Left lung (tissue), 10 donors: ENCODE data around the gene NPBWR2. TPM values are rescaled to one million over a fixed set of nuclear protein-coding genes. Genes with fewer than 3 reads are reported as not detected.
A peak's percentile ranks its signal among the peaks of the same experiment; 100 is the strongest.

ENCODE experiments used
- ATAC-seq: fragments of 200-7000 bp; cut with Tn5 transposase; one replicate; pipeline ENCODE4 v1.9.1; 2020; ENCODE audit warnings: moderate library complexity
- DNase-seq, 4 donors: peaks; one replicate each; pipeline ENCODE4 v3.0.0-alpha.2; 2013 to 2020
- H3K27ac ChIP-seq, 2 donors: fragments of 200-600 bp; sonication (generic) in 1 of 2; one replicate each; pipeline versions ENCODE4 v1.5.0 to v1.8.0; 2020 to 2021
- H3K27me3 ChIP-seq, 2 donors: fragments of 200-600 bp; sonication (generic) in 1 of 2; one replicate each; pipeline versions ENCODE4 v1.5.0 to v1.8.0; 2020 to 2021
- H3K36me3 ChIP-seq, 2 donors: fragments of 200-600 bp; sonication (generic) in 1 of 2; one replicate each; pipeline versions ENCODE4 v1.5.0 to v1.8.0; 2020 to 2021
- H3K4me1 ChIP-seq, 2 donors: fragments of 200-600 bp; one replicate each; pipeline ENCODE4 v1.8.0; 2021
- H3K4me3 ChIP-seq, 2 donors: fragments of 200-600 bp; sonication (generic) in 1 of 2; one replicate each; pipeline versions ENCODE4 v1.5.0 to v1.8.0; 2020 to 2021; ENCODE audit warnings: mild to moderate bottlenecking in 1 of 2
- H3K9me3 ChIP-seq, 2 donors: fragments of 200-600 bp; sonication (generic) in 1 of 2; one replicate each; pipeline versions ENCODE4 v1.5.0 to v1.8.0; 2020 to 2021
- CTCF ChIP-seq, 2 donors: fragments of 200-600 bp; sonication (generic) in 1 of 2; IDR thresholded peaks; one replicate each; pipeline versions ENCODE4 v1.5.0 to v1.8.0; 2021; ENCODE audit warnings: antibody characterized with exemption in 2 of 2
- intact Hi-C, 2 donors: fragments of 100-400 bp; cut with DNase I; formaldehyde crosslinking; loops; one replicate each; pipeline versions ENCODE4 v1.11.2 to v1.14.2; 2022
- polyA plus RNA-seq, 6 donors: library from polyadenylated mRNA; unstranded; fragments of 120-200 nt; gene quantifications; one replicate each; pipeline ENCODE4 v1.2.1, GENCODE V29; 2013; ENCODE audit not compliant: insufficient read length in 6 of 6
- total RNA-seq, 2 donors: library from RNA; stranded (reverse); fragmentation: NEBNext Ultra II Directional; extraction: Animal tissue kit (Norgen Biotek cat#: 25700); gene quantifications; one replicate each; pipeline ENCODE4 v1.2.1, GENCODE V29; 2021
- donor health status: DM: no; HTN: yes; CAD: no.
- donor health status: DM: no; HTN: no; CAD: no.

Gene NPBWR2
- total and polyA plus RNA-seq, 8 donors, result not detected

DNA sequence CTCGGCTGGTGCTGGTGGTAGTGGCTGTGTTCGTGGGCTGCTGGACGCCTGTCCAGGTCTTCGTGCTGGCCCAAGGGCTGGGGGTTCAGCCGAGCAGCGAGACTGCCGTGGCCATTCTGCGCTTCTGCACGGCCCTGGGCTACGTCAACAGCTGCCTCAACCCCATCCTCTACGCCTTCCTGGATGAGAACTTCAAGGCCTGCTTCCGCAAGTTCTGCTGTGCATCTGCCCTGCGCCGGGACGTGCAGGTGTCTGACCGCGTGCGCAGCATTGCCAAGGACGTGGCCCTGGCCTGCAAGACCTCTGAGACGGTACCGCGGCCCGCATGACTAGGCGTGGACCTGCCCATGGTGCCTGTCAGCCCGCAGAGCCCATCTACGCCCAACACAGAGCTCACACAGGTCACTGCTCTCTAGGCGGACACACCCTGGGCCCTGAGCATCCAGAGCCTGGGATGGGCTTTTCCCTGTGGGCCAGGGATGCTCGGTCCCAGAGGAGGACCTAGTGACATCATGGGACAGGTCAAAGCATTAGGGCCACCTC, 8.8 kb downstream of the NPBWR2 start:
- H3K27ac ChIP-seq, result no peak overlapping the region
- TF ChIP-seq CTCF (IDR thresholded peaks at IDR 0.05), result no peak
- peaks cover 0 to 23% of the 10 kb centered on the region in 2 donors for H3K36me3 ChIP-seq
- no peak for ATAC-seq
- peaks cover 26 to 45% of the 10 kb centered on the region in 2 donors for H3K27me3 ChIP-seq
- H3K4me3 ChIP-seq, result no peak overlapping the region
- peaks cover 6 to 14% of the 10 kb centered on the region in 2 donors for H3K4me1 ChIP-seq
- no peaks in the 10 kb centered on the region for H3K9me3 ChIP-seq
- peak in 1 of 4 donors; percentile 67 for DNase-seq
- intact Hi-C loops, result no loop called here

DNA sequence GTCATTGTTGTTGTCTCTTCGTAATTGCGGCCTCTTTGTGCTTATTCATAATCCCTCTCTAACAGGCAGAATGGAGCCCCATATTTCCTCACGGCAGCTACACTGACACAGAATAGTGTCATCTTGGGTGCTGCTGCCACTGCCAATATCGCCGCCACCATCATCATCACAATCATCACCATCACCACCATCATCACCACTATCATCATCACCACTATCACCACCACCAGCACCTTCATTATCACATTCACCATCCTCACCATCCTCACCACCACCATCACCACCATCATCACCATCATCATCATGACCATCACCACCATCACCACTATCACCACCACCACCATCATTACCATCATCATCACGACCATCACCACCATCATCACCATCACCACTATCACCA, 10.8 kb downstream of the NPBWR2 start:
- no peak for TF ChIP-seq CTCF (IDR thresholded peaks at IDR 0.05)
- H3K27me3 ChIP-seq, result peaks cover 9 to 32% of the 10 kb centered on the region in 2 donors
- intact Hi-C loops, result no loop called here
- peaks cover 0 to 23% of the 10 kb centered on the region in 2 donors for H3K36me3 ChIP-seq
- no peak overlapping the region for H3K27ac ChIP-seq
- DNase-seq, result no peak
- H3K4me3 ChIP-seq, result no peak overlapping the region
- H3K9me3 ChIP-seq, result no peaks in the 10 kb centered on the region
- no peak for ATAC-seq
- peaks cover 0 to under 1% of the 10 kb centered on the region in 2 donors for H3K4me1 ChIP-seq

GRCh38 chr20:64095927-64096326, 11.4 kb downstream of the NPBWR2 start:
- peaks cover 3 to 26% of the 10 kb centered on the region in 2 donors for H3K27me3 ChIP-seq
- no peak overlapping the region for H3K4me3 ChIP-seq
- H3K27ac ChIP-seq, result no peak overlapping the region
- H3K36me3 ChIP-seq, result peaks cover 0 to 23% of the 10 kb centered on the region in 2 donors
- intact Hi-C loops, result no loop called here
- no peaks in the 10 kb centered on the region for H3K9me3 ChIP-seq
- TF ChIP-seq CTCF (IDR thresholded peaks at IDR 0.05), result no peak
- H3K4me1 ChIP-seq, result no peaks in the 10 kb centered on the region
- ATAC-seq, result no peak
- DNase-seq, result no peak

DNA sequence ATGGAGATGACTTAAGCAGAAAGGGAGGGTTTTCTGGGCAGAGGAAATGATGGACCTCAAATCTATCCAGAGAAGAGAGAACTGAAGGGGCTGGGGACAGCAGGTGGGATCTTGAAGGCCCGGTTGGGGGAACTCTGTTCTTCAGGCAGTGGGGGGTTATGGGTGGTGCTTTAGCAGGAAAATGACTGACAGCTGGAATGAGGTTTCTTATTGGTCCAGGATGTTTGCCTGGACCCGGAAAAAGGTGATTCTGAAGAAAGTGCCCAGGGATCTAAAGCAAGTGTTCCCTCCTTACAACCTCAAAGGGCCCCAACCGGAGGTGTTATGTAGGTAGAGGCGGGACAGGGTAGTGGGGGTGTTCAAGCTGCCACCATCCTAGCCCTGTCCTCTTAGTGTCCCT, 11.9 kb downstream of the NPBWR2 start:
- Histone ChIP-seq H3K27me3 (peaks cover 0 to 21% of the 10 kb centered on the region in 2 donors), H3K4me1 (no peaks in the 10 kb centered on the region), H3K4me3 (no peak overlapping the region), H3K36me3 (peaks cover 0 to 23% of the 10 kb centered on the region in 2 donors), H3K9me3 (no peaks in the 10 kb centered on the region), H3K27ac (no peak overlapping the region)
- no peak for ATAC-seq
- DNase-seq, result no peak
- no peak for TF ChIP-seq CTCF (IDR thresholded peaks at IDR 0.05)
- intact Hi-C loops, result no loop called here

DNA sequence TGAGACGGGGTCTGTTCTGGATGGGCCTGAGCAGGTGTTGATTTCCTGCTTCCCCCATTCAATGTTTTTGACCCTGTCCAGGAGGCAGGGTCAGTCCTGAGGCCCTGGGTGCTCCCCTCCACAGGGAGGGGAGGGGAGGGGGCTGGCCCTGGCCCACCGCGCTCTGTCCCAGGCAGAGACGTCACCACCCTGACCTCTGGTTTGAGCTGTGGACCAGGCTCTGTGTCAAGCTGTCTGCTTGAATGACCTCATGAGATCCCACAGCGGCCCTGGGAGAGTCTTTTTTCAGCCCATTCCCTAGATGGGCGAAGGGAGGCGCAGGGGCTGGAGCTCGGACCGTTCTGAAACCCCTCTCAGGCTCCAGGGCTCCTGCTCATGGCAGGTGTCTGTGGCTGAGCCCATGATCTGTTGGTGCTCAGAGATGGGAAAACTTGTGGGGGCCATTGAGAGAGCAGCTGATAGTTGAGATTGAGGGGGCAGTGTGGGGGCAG, 14.3 kb downstream of the NPBWR2 start:
- intact Hi-C loops, result no loop called here
- TF ChIP-seq CTCF (IDR thresholded peaks at IDR 0.05), result no peak
- peaks cover 0 to 17% of the 10 kb centered on the region in 2 donors for H3K27me3 ChIP-seq
- ATAC-seq, result no peak
- H3K27ac ChIP-seq, result no peak overlapping the region
- H3K4me1 ChIP-seq, result no peaks in the 10 kb centered on the region
- DNase-seq, result peak in 1 of 4 donors; percentile 30
- H3K36me3 ChIP-seq, result peaks cover 0 to 6% of the 10 kb centered on the region in 2 donors
- no peaks in the 10 kb centered on the region for H3K9me3 ChIP-seq
- H3K4me3 ChIP-seq, result no peak overlapping the region
